ENCODE measurements around the gene AEBP2. TPM values are rescaled to one million over a fixed set of nuclear protein-coding genes. Genes with fewer than 3 reads are reported as not detected.

AEBP2 gene
- total RNA-seq, 2 donors from 2014 or later: 48.8 to 69.3 TPM

GRCh38 chr12:19515179-19515578, 75.9 kb downstream of the AEBP2 start:
- no peak for ATAC-seq
- no peak overlapping the region for H3K27ac Mint-ChIP-seq
- peaks cover 5 to 6% of the 10 kb centered on the region in 2 donors for H3K36me3 Mint-ChIP-seq
- no peaks in the 10 kb centered on the region for H3K9me3 Mint-ChIP-seq
- no peak for DNase-seq (ENCODE audit: low spot score in 2 of 2)

- no peak for DNase-seq (ENCODE audit: low spot score in 2 of 2)
- Mint-ChIP-seq H3K9me3 (no peaks in the 10 kb centered on the region), H3K27ac (no peak overlapping the region), H3K36me3 (no peaks in the 10 kb centered on the region)
- no peak for ATAC-seq
Observed at GRCh38 chr12:19517583-19517982, 78.3 kb downstream of the AEBP2 start.

- Mint-ChIP-seq H3K27ac (no peak overlapping the region), H3K36me3 (no peaks in the 10 kb centered on the region), H3K9me3 (no peaks in the 10 kb centered on the region)
- no peak for ATAC-seq
- no peak for DNase-seq (ENCODE audit: low spot score in 2 of 2)
Observed at GRCh38 chr12:19518209-19518608, 78.9 kb downstream of the AEBP2 start.

GRCh38 chr12:19520646-19521415, 81.5 kb downstream of the AEBP2 start:
- Mint-ChIP-seq H3K9me3 (no peaks in the 10 kb centered on the region), H3K36me3 (no peaks in the 10 kb centered on the region), H3K27ac (no peak overlapping the region)
- DNase-seq (ENCODE audit: low spot score in 2 of 2): no peak
- no peak for ATAC-seq

- H3K9me3 Mint-ChIP-seq: no peaks in the 10 kb centered on the region
- H3K27ac Mint-ChIP-seq: peak overlapping the region; percentile 46 to 82
- no peak for ATAC-seq
- H3K36me3 Mint-ChIP-seq: peaks cover 0 to 6% of the 10 kb centered on the region in 2 donors
- DNase-seq (ENCODE audit: low spot score in 2 of 2): no peak
Observed at GRCh38 chr12:19525274-19525673, 86.0 kb downstream of the AEBP2 start.

GRCh38 chr12:19527866-19528265, 88.6 kb downstream of the AEBP2 start:
- ATAC-seq: no peak
- Mint-ChIP-seq H3K27ac (peak overlapping the region; percentile 47 to 74), H3K36me3 (peaks cover 0 to 6% of the 10 kb centered on the region in 2 donors), H3K9me3 (no peaks in the 10 kb centered on the region)
- no peak for DNase-seq (ENCODE audit: low spot score in 2 of 2)

GRCh38 chr12:19528750-19529149, 89.5 kb downstream of the AEBP2 start:
- Mint-ChIP-seq H3K27ac (peak overlapping the region in 1 of 2 donors; percentile 58), H3K36me3 (peaks cover 0 to 6% of the 10 kb centered on the region in 2 donors), H3K9me3 (no peaks in the 10 kb centered on the region)
- DNase-seq (ENCODE audit: low spot score in 2 of 2): no peak
- ATAC-seq: peak; percentile 53 to 57

GRCh38 chr12:19529951-19530636, 90.8 kb downstream of the AEBP2 start:
- DNase-seq (ENCODE audit: low spot score in 2 of 2) (no peak), ATAC-seq (no peak)
- Mint-ChIP-seq H3K9me3 (peaks cover 3 to 7% of the 10 kb centered on the region in 2 donors), H3K27ac (peak overlapping the region in 1 of 2 donors; percentile 10), H3K36me3 (peaks cover 4 to 10% of the 10 kb centered on the region in 2 donors)

- ATAC-seq: no peak
- DNase-seq (ENCODE audit: low spot score in 2 of 2): no peak
- no peak overlapping the region for H3K27ac Mint-ChIP-seq
- H3K36me3 Mint-ChIP-seq: peaks cover 9 to 15% of the 10 kb centered on the region in 2 donors
- H3K9me3 Mint-ChIP-seq: peaks cover 8 to 12% of the 10 kb centered on the region in 2 donors
Observed at GRCh38 chr12:19530637-19531023, 91.3 kb downstream of the AEBP2 start.

GRCh38 chr12:19533567-19533966, 94.3 kb downstream of the AEBP2 start:
- Mint-ChIP-seq H3K27ac (no peak overlapping the region), H3K36me3 (peaks cover 14 to 16% of the 10 kb centered on the region in 2 donors), H3K9me3 (peaks cover 15 to 17% of the 10 kb centered on the region in 2 donors)
- DNase-seq (ENCODE audit: low spot score in 2 of 2) (no peak), ATAC-seq (no peak)

- H3K36me3 Mint-ChIP-seq: peaks cover 14 to 32% of the 10 kb centered on the region in 2 donors
Observed at GRCh38 chr12:19539071-19539470, 99.8 kb downstream of the AEBP2 start.

GRCh38 chr12:19539836-19540235, 100.5 kb downstream of the AEBP2 start:
- ATAC-seq: no peak
- Mint-ChIP-seq H3K9me3 (peaks cover 21 to 23% of the 10 kb centered on the region in 2 donors), H3K36me3 (peaks cover 14 to 36% of the 10 kb centered on the region in 2 donors), H3K27ac (peak overlapping the region in 1 of 2 donors; percentile 1)
- DNase-seq (ENCODE audit: low spot score in 2 of 2): no peak

More at GRCh38 chr12:19539071-19539470, 99.8 kb downstream of the AEBP2 start:
- Mint-ChIP-seq H3K9me3 (peaks cover 21 to 27% of the 10 kb centered on the region in 2 donors), H3K27ac (no peak overlapping the region)
- ATAC-seq: no peak
- no peak for DNase-seq (ENCODE audit: low spot score in 2 of 2)

GRCh38 chr12:19542606-19543005, 103.3 kb downstream of the AEBP2 start:
- no peak for DNase-seq (ENCODE audit: low spot score in 2 of 2)
- H3K27ac Mint-ChIP-seq: no peak overlapping the region
- H3K36me3 Mint-ChIP-seq: peaks cover 0 to 21% of the 10 kb centered on the region in 2 donors
- H3K9me3 Mint-ChIP-seq: peaks cover 5 to 12% of the 10 kb centered on the region in 2 donors
- no peak for ATAC-seq

- no peak overlapping the region for H3K27ac Mint-ChIP-seq
- DNase-seq (ENCODE audit: low spot score in 2 of 2): no peak
- H3K36me3 Mint-ChIP-seq: peaks cover 0 to 21% of the 10 kb centered on the region in 2 donors
- no peak for ATAC-seq
- H3K9me3 Mint-ChIP-seq: peaks cover 5 to 12% of the 10 kb centered on the region in 2 donors
Observed at GRCh38 chr12:19544353-19544752, 105.1 kb downstream of the AEBP2 start.

- Mint-ChIP-seq H3K9me3 (peaks cover 5 to 12% of the 10 kb centered on the region in 2 donors), H3K27ac (no peak overlapping the region), H3K36me3 (peaks cover 0 to 21% of the 10 kb centered on the region in 2 donors)
- ATAC-seq: no peak
- no peak for DNase-seq (ENCODE audit: low spot score in 2 of 2)
Observed at GRCh38 chr12:19545301-19545700, 106.0 kb downstream of the AEBP2 start.

- Mint-ChIP-seq H3K27ac (no peak overlapping the region), H3K9me3 (peaks cover 5 to 12% of the 10 kb centered on the region in 2 donors), H3K36me3 (peaks cover 0 to 21% of the 10 kb centered on the region in 2 donors)
- no peak for ATAC-seq
- DNase-seq (ENCODE audit: low spot score in 2 of 2): no peak
Observed at GRCh38 chr12:19546027-19546426, 106.7 kb downstream of the AEBP2 start.

GRCh38 chr12:19546611-19547162, 107.4 kb downstream of the AEBP2 start:
- H3K9me3 Mint-ChIP-seq: peaks cover 5 to 12% of the 10 kb centered on the region in 2 donors
- DNase-seq (ENCODE audit: low spot score in 2 of 2) (no peak), ATAC-seq (no peak)
- H3K36me3 Mint-ChIP-seq: peaks cover 0 to 20% of the 10 kb centered on the region in 2 donors
- no peak overlapping the region for H3K27ac Mint-ChIP-seq

Data from activated naive CD4-positive, alpha-beta T cell treated with anti-CD3 and anti-CD28 coated beads, Interleukin-2, amount 50 U/mL, for 72 hours (primary cell).